Natural killer cell (primary cell): Measurements from ENCODE around the gene CYP19A1. TPM values are rescaled to one million over a fixed set of nuclear protein-coding genes. Genes with fewer than 3 reads are reported as not detected.

Source experiments
- ATAC-seq, 3 donors: fragments of 150-1000 bp in 2 of 3; fragments of 200-7000 bp in 1 of 3; cut with Tn5 transposase; 1 replicate in 1 of 3; 2 replicates in 2 of 3; pipeline ENCODE4 v1.10.0; 2021; ENCODE audit warnings: mild to moderate bottlenecking in 2 of 3, moderate library complexity in 2 of 3
- DNase-seq, 2 donors: peaks; one replicate each; pipeline versions ENCODE4 v3.0.0 to v3.0.0-alpha.2; 2013 to 2021; ENCODE audit warnings: mixed read lengths in 1 of 2
- H3K27ac ChIP-seq: one replicate; pipeline ENCODE4 v1.5.1; 2013; ENCODE audit warnings: mild to moderate bottlenecking, low read length
- H3K27me3 ChIP-seq: one replicate; pipeline ENCODE4 v1.6.1; 2013; ENCODE audit warnings: low read length; ENCODE audit not compliant: control insufficient read depth, insufficient read depth
- H3K36me3 ChIP-seq: one replicate; pipeline ENCODE4 v1.6.1; 2013; ENCODE audit warnings: low read length; ENCODE audit not compliant: control insufficient read depth, insufficient read depth
- H3K4me1 ChIP-seq: one replicate; pipeline ENCODE4 v1.6.1; 2013; ENCODE audit warnings: low read length; ENCODE audit not compliant: control insufficient read depth, insufficient read depth
- H3K4me3 ChIP-seq: one replicate; pipeline ENCODE4 v1.5.1; 2013; ENCODE audit warnings: low read length
- H3K9me3 ChIP-seq: one replicate; pipeline ENCODE4 v1.6.1; 2013; ENCODE audit warnings: low read length; ENCODE audit not compliant: control insufficient read depth, insufficient read depth
- H3K27ac Mint-ChIP-seq, 2 donors: one replicate each; pipeline ENCODE4 v1.8.0; 2022; ENCODE audit warnings: mild to moderate bottlenecking in 2 of 2, mixed read lengths in 2 of 2, moderate library complexity in 1 of 2
- H3K27me3 Mint-ChIP-seq, 2 donors: one replicate each; pipeline ENCODE4 v1.8.0; 2022; ENCODE audit warnings: low read depth in 2 of 2, mixed read lengths in 2 of 2
- H3K36me3 Mint-ChIP-seq: one replicate; pipeline ENCODE4 v1.8.0; 2022; ENCODE audit warnings: mixed read lengths
- H3K4me1 Mint-ChIP-seq, 2 donors: one replicate each; pipeline ENCODE4 v1.8.0; 2022; ENCODE audit warnings: mixed read lengths in 2 of 2
- H3K4me3 Mint-ChIP-seq: one replicate; pipeline ENCODE4 v1.8.0; 2022; ENCODE audit warnings: mild to moderate bottlenecking, moderate library complexity, mixed read lengths
- H3K9me3 Mint-ChIP-seq, 2 donors: one replicate each; pipeline ENCODE4 v1.8.0; 2022; ENCODE audit warnings: mixed read lengths in 2 of 2
- CTCF ChIP-seq: fragments of 200-600 bp; IDR thresholded peaks from one replicate; pipeline ENCODE4 v1.8.0; 2022; ENCODE audit warnings: antibody characterized with exemption
- WGBS: methylation state at CpG from one replicate; pipeline ENCODE4 v1.1.7; 2013; ENCODE audit warnings: missing lambda C conversion rate; ENCODE audit not compliant: insufficient coverage; 5-methylcytosine and 5-hydroxymethylcytosine counted together
- intact Hi-C: fragments of 100-400 bp; cut with micrococcal nuclease; formaldehyde crosslinking; loops from one replicate; pipeline ENCODE4 v1.14.2; 2022
- total RNA-seq, 4 donors: library from RNA; stranded (reverse); fragments of 120-200 nt in 1 of 4; gene quantifications; one replicate each; pipeline versions ENCODE4 v1.2.3 to v1.2.4, GENCODE V29; 2013 to 2022

CYP19A1 gene
- total RNA-seq, 3 donors from 2014 or later (not counting 1 experiment from before 2014, with no cell fraction given), result not detected

- Mint-ChIP-seq H3K36me3 (no peaks in the 10 kb centered on the region), H3K9me3 (no peaks in the 10 kb centered on the region), H3K4me3 (no peak overlapping the region), H3K27ac (no peak overlapping the region), H3K27me3 (peaks cover 0 to 6% of the 10 kb centered on the region in 2 donors), H3K4me1 (no peaks in the 10 kb centered on the region)
- Histone ChIP-seq H3K4me1 (no peaks in the 10 kb centered on the region), H3K9me3 (no peaks in the 10 kb centered on the region), H3K27me3 (no peaks in the 10 kb centered on the region), H3K36me3 (no peaks in the 10 kb centered on the region), H3K4me3 (no peak overlapping the region), H3K27ac (no peak overlapping the region)
- WGBS, result 84% methylated on average over 2 of the region's 2 CpGs
- no peak for TF ChIP-seq CTCF
- ATAC-seq (no peak), DNase-seq (no peak)
- intact Hi-C loops, result no loop called here
Measured at GRCh38 chr15:51319539-51319938, 18.9 kb downstream of the CYP19A1 start.

GRCh38 chr15:51318382-51319150 is 19.8 kb downstream of the CYP19A1 start:
- Mint-ChIP-seq H3K4me1 (no peaks in the 10 kb centered on the region), H3K36me3 (no peaks in the 10 kb centered on the region), H3K27ac (no peak overlapping the region), H3K27me3 (peaks cover 0 to 6% of the 10 kb centered on the region in 2 donors), H3K4me3 (no peak overlapping the region), H3K9me3 (no peaks in the 10 kb centered on the region)
- no peaks in the 10 kb centered on the region for H3K9me3 ChIP-seq
- H3K27me3 ChIP-seq, result no peaks in the 10 kb centered on the region
- DNase-seq (no peak), ATAC-seq (no peak)
- intact Hi-C loops, result no loop called here
- no peak for TF ChIP-seq CTCF
- no peak overlapping the region for H3K4me3 ChIP-seq
- no peaks in the 10 kb centered on the region for H3K36me3 ChIP-seq
- no peaks in the 10 kb centered on the region for H3K4me1 ChIP-seq
- 80% methylated on average over 7 of the region's 7 CpGs for WGBS
- H3K27ac ChIP-seq, result no peak overlapping the region

GRCh38 chr15:51316636-51317035 is 21.8 kb downstream of the CYP19A1 start:
- intact Hi-C loops, result no loop called here
- no peaks in the 10 kb centered on the region for H3K36me3 ChIP-seq
- no peaks in the 10 kb centered on the region for H3K36me3 Mint-ChIP-seq
- H3K9me3 Mint-ChIP-seq, result no peaks in the 10 kb centered on the region
- H3K4me1 ChIP-seq, result no peaks in the 10 kb centered on the region
- no peak for ATAC-seq
- H3K9me3 ChIP-seq, result no peaks in the 10 kb centered on the region
- H3K4me3 Mint-ChIP-seq, result no peak overlapping the region
- H3K4me3 ChIP-seq, result no peak overlapping the region
- no peak overlapping the region for H3K27ac ChIP-seq
- no peak for DNase-seq
- TF ChIP-seq CTCF, result no peak
- no peak overlapping the region for H3K27ac Mint-ChIP-seq
- H3K4me1 Mint-ChIP-seq, result no peaks in the 10 kb centered on the region
- no peaks in the 10 kb centered on the region for H3K27me3 ChIP-seq
- H3K27me3 Mint-ChIP-seq, result peaks cover 7 to 10% of the 10 kb centered on the region in 2 donors
- WGBS, result 69% methylated on average over 1 of the region's 1 CpG

GRCh38 chr15:51315726-51316125 is 22.7 kb downstream of the CYP19A1 start:
- Histone ChIP-seq H3K9me3 (no peaks in the 10 kb centered on the region), H3K4me1 (no peaks in the 10 kb centered on the region), H3K27ac (no peak overlapping the region), H3K27me3 (no peaks in the 10 kb centered on the region), H3K36me3 (no peaks in the 10 kb centered on the region), H3K4me3 (no peak overlapping the region)
- 90% methylated on average over 7 of the region's 7 CpGs for WGBS
- no peaks in the 10 kb centered on the region for H3K9me3 Mint-ChIP-seq
- intact Hi-C loops, result no loop called here
- no peaks in the 10 kb centered on the region for H3K36me3 Mint-ChIP-seq
- H3K27ac Mint-ChIP-seq, result no peak overlapping the region
- DNase-seq (no peak), ATAC-seq (no peak)
- peaks cover 7 to 10% of the 10 kb centered on the region in 2 donors for H3K27me3 Mint-ChIP-seq
- no peak overlapping the region for H3K4me3 Mint-ChIP-seq
- H3K4me1 Mint-ChIP-seq, result no peaks in the 10 kb centered on the region
- no peak for TF ChIP-seq CTCF
